OCI-LY3 (cell line): ENCODE results near the gene SRSF3.

Source experiments
- CTCF ChIP-seq: fragments of 200-600, 300-600 bp; sonication (generic); IDR thresholded peaks from 2 replicates; pipeline ENCODE4 v1.5.1; 2014; ENCODE audit warnings: antibody characterized with exemption, low read length, low read depth
- EZH2phosphoT487 ChIP-seq: fragments of 200-600 bp; shearing (Covaris generic); IDR thresholded peaks from 2 replicates; pipeline ENCODE4 v1.6.1; 2018; ENCODE audit warnings: antibody characterized with exemption, mixed run types, low read depth

GRCh38 chr6:36559011-36559793 lies 35.0 kb upstream of the SRSF3 start:
- TF ChIP-seq CTCF (no peak), EZH2phosphoT487 (no peak)
